Kidney capillary endothelial cell (primary cell): ENCODE data around the gene C2CD4C.
"Not testable (repeated sequence)": the region's sequence is repeated elsewhere in the genome, so short reads cannot be mapped to it uniquely, and the experiment has no call there.

Experiments used
- DNase-seq: peaks from one replicate; pipeline ENCODE4 v3.0.0-alpha.2; 2018; ENCODE audit warnings: low spot score

C2CD4C gene, protein sequence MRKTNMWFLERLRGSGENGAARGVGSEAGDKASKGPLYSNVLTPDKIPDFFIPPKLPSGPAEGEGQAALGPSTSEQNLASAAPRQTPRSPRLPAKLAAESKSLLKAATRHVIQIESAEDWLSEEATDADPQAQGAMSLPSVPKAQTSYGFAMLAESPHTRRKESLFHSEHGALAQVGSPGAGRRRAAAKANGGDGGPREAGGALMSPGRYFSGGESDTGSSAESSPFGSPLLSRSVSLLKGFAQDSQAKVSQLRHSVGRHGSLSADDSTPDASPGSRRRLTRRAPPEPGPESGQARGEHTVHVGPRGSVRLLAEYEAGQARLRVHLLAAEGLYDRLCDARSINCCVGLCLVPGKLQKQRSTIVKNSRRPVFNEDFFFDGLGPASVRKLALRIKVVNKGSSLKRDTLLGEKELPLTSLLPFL

DNA sequence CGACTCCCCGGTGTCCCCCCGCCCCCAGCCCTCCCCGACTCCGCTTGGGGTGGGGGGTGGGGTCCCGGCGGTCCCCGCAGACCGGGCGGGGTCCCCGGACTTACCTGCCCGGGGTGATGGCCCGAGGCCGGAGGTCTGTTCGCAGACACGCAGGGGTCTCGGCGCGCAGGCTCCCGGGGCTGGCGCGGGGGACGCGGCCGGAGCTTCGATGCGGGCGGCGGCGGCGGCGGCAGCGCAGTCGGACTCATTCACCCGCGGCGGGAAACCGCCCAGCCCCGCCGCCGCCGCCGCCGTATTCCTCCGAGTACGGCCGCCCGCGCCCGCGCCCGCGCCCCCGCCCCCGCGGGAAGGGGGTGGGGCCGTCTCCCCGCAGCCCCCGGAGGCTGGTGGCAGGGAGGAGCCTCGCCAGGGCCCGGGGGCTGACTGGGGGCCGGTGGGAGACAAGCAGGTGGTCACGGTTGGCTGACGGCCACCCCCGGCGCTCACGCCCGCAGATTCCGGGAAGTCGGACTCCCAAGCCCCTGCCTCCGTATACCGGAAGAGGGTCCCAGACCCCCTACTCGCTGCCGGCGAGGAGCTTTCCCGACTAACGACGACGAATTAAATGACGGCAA, at the start of gene C2CD4C:
C2CD4C (minus strand) TSS at position 246 of the 614 bp plus-strand sequence. CDS start 786 bp downstream, outside the sequence.
- no peak for DNase-seq

DNA sequence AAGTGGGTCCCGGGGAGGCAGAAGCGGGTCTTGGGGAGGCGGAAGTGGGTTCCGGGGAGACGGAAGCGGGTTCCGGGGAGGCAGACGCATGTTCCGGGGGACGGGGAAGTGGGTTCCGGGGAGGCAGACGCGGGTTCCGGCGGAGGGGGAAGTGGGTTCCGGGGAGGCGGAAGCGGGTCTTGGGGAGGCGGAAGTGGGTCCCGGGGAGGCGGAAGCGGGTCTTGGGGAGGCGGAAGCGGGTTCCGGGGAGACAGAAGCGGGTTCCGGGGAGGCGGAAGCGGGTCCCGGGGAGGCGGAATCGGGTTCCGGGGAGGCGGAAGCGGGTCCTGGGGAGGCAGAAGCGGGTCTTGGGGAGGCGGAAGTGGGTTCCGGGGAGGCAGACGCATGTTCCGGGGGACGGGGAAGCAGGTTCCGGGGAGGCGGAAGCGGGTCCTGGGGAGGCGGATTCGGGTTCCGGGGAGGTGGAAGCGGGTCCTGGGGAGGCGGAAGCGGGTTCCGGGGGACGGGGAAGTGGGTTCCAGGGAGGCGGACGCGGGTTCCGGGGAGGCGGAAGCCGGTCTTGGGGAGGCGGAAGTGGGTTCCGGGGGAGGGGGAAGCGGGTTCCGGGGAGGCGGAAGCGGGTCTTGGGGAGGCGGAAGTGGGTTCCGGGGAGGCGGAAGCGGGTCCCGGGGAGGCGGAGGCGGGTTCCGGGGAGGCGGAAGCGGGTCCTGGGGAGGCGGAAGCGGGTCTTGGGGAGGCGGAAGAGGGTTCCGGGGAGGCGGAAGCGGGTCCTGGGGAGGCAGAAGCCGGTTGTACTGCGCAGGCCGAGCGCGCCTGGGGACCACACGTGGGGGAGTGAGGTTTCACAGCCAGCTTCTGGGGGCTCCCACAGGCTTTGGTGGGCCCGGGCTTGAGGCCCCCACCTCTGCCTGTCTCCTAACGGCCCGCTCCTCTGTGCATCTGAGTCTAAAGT, 49.4 kb upstream of the C2CD4C start:
- DNase-seq, result no peak

GRCh38 chr19:457636-458035, 48.7 kb upstream of the C2CD4C start:
- no peak for DNase-seq

DNA sequence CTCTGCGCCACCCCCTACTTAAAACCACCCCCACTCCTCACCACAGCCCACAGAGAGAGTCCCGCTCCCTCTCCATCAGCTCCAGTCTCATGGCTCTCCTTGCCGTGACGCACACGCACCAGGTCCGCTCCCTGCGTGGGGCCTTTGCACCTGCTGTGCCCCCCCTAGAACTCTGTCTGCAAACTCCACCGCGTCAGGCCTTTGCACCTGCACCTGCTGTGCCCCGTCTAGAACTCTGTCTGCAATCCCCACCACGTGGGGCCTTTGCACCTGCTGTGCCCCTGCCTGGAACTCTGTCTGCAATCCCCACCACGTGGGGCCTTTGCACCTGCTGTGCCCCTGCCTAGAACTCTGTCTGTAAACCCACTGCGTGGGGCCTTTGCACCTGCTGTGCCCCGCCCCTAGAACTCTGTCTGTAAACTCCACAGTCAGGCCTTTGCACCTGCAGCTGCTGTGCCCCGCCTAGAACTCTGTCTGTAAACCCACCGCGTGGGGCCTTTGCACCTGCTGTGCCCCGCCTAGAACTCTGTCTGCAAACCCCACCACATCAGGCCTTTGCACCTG, 47.7 kb upstream of the C2CD4C start:
- DNase-seq, result no peak

- no peak for DNase-seq
Measured at GRCh38 chr19:455851-456546, 47.1 kb upstream of the C2CD4C start.

GRCh38 chr19:455031-455705, 46.2 kb upstream of the C2CD4C start:
- DNase-seq, result no peak

- no peak for DNase-seq
Measured at GRCh38 chr19:453606-454005, 44.7 kb upstream of the C2CD4C start.

DNA sequence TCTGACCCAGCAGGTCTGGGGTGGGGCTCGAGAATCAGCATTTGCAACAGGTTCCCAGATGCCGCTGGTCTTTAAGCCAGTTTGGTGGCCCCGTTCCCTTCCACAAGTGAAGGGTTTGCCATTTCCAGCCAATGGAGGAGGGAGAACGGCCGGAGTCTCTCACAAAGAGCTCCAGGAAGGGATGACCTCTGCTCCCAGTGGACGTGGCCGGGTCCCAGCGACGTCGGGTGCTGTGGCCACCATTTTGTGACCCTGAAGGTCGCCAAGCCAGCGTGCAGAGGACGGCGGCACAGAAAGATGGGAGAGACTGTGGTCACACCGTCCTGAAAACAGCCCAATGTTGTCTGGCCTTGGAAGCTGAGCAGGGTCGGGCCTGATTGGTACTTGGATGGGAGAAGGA, 43.9 kb upstream of the C2CD4C start:
- DNase-seq, result no peak

- DNase-seq, result not testable (repeated sequence)
Measured at GRCh38 chr19:450912-451481, 42.0 kb upstream of the C2CD4C start.

DNA sequence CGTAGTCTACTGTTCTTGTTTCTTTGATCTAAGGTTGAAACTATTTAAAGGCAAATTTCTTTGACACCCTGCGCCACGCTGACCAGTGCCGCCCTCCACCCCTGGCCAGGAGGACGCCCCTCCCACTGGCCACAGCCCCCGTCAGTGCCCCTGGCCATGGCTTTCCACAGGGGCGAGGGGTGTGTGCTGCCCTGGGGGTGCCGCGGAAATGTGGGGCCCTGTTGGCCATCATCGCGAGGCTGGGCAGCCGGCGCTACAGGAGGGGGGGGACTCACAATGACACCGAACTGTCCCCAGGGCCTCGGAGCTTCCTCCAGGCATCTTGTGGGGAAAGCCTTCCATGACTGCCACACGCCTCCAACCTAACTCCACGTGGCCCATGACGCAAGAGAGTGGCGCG, 41.0 kb upstream of the C2CD4C start:
- no peak for DNase-seq

- DNase-seq, result no peak
Measured at GRCh38 chr19:447816-448560, 39.0 kb upstream of the C2CD4C start.

- DNase-seq, result no peak
Measured at GRCh38 chr19:447064-447426, 38.1 kb upstream of the C2CD4C start.

- no peak for DNase-seq
Measured at GRCh38 chr19:444677-445210, 35.8 kb upstream of the C2CD4C start.

- no peak for DNase-seq
Measured at GRCh38 chr19:443005-443404, 34.1 kb upstream of the C2CD4C start.

- DNase-seq, result no peak
Measured at GRCh38 chr19:442085-442484, 33.1 kb upstream of the C2CD4C start.

GRCh38 chr19:441213-441836, 32.4 kb upstream of the C2CD4C start:
- DNase-seq, result no peak

DNA sequence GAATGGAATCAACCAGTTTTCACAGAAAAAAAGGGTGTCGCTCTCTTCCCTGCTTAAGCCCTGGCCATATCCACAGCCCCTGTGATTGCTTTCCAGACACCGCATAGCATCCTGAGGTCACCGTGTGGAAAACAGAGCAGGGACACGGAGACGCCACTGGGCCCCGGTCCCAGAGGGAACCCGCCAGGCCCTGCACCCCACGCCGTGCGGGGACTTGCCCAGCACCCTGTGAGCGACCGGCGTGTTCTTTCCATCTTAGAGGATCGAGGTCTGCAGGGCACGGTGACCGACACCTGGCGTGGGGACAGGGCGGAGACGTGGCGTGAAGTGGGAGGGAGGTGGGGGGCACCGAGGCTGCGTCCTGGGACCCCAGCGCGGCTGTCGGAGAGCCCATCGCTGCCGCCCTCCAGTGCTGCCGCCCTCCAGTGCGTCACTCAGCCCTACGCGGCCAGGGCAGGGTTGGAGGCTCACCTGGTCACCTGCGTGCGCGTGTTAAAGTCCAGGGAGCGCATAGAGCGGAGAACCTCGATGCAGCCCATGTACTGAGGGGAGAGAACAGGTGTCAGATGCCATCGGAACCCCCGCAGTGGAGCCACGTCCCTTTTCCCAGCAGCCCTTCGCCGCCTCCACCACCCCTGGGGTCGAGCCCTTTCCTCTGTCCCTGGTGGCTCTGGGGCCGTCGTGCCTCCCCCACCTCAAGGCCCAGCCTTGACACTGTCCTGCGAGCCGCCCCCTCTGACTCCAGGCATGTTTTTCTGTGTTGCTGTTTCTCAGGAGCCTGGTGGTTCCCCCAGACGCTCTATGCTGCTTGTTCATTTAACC, 31.7 kb upstream of the C2CD4C start:
- DNase-seq, result no peak

DNA sequence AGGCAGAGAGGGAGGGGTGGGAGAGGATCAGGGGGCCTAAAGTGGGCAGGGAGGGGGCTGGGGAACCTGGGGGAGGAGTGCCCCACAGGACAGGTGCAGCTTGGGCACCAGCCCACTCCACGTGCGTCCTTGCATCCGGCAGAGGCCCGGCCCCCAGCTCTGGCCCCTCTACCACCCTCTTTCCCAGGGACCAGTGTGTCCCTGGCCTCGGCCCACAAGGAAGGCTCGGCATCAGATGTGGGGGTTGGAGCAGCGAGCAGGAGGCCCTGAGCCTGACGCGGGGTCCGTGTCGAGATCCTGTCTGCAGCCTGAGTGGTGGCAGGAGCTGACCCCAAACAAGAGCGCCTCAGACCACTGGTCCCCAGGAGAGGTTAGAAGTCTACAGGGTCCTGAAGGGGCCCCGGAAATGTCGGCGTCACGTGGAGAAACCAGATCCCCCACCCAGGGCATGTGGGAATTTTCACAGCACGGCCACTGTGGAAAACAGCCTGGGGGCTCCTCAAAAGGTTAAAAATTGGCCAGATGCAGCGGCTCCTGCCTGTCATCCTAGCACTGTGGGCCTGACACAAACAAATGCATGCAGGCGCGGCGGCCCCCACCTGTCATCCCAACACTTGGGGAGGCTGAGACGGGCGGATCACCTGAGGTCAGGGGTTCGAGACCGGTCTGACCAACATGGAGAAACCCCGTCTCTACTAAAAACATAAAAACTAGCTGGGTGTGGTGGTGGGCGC, 30.4 kb upstream of the C2CD4C start:
- no peak for DNase-seq
